NOMO-1 treated with dmso at 0.1 percent for 144 hours (cell line): ENCODE results near the gene RBMS3.
"Not testable (repeated sequence)": the region's sequence is repeated elsewhere in the genome, so short reads cannot be mapped to it uniquely, and the experiment has no call there.

ENCODE experiments used
- DNase-seq: peaks from one replicate; lab custom pipeline; 2025; ENCODE audit not compliant: unreplicated experiment; lab: John Stamatoyannopoulos, UW

The RBMS3 gene

GRCh38 chr3:30042274-30042859, 761.5 kb downstream of the RBMS3 start:
- peak; percentile 27 for DNase-seq

- DNase-seq: no peak
Observed at GRCh38 chr3:30042916-30043555, 762.2 kb downstream of the RBMS3 start.

- DNase-seq: no peak
Observed at GRCh38 chr3:30044515-30044914, 763.6 kb downstream of the RBMS3 start.

GRCh38 chr3:30048431-30048830, 767.6 kb downstream of the RBMS3 start:
- no peak for DNase-seq

GRCh38 chr3:30050116-30050515, 769.2 kb downstream of the RBMS3 start:
- DNase-seq: not testable (repeated sequence)

- no peak for DNase-seq
Observed at GRCh38 chr3:30059240-30059639, 778.4 kb downstream of the RBMS3 start.
